ENCODE results near the gene NR2C1.

Gene NR2C1

GRCh38 chr12:95115641-95116040 is 42.2 kb upstream of the NR2C1 start:
- Histone ChIP-seq H3K4me3 (ENCODE audit: low read length) (no peak overlapping the region), H4K20me1 (ENCODE audit: control insufficient read depth, insufficient read depth, low read depth, low read length) (no peaks in the 10 kb centered on the region), H3K79me2 (ENCODE audit: control insufficient read depth, low read length) (peaks cover 5% of the 10 kb centered on the region), H3F3A (ENCODE audit: control insufficient read depth, insufficient read depth) (peaks cover 18% of the 10 kb centered on the region; the same call in 1 of the 2 replicates), H3K27me3 (ENCODE audit: control insufficient read depth, low read length) (no peaks in the 10 kb centered on the region), H3K4me1 (ENCODE audit: control insufficient read depth, low read length) (peaks cover 15% of the 10 kb centered on the region), H3K27ac (ENCODE audit: low read depth, low read length) (no peak overlapping the region), H3K36me3 (ENCODE audit: control insufficient read depth, low read length) (peaks cover 80% of the 10 kb centered on the region), H3K9me2 (replicated peaks; ENCODE audit: control insufficient read depth, low read length) (no peaks in the 10 kb centered on the region), H3K4me2 (ENCODE audit: low read length) (no peak overlapping the region), H3K9me3 (ENCODE audit: control insufficient read depth, insufficient read depth, low read length) (no peaks in the 10 kb centered on the region)
- TF ChIP-seq CTCF (IDR thresholded peaks at IDR 0.05; ENCODE audit: low read depth, low read length, poor library complexity, severe bottlenecking) = no peak
- TF ChIP-seq EZH2phosphoT487 (IDR thresholded peaks at IDR 0.05; ENCODE audit: borderline replicate concordance, low read length) = no peak

DNA sequence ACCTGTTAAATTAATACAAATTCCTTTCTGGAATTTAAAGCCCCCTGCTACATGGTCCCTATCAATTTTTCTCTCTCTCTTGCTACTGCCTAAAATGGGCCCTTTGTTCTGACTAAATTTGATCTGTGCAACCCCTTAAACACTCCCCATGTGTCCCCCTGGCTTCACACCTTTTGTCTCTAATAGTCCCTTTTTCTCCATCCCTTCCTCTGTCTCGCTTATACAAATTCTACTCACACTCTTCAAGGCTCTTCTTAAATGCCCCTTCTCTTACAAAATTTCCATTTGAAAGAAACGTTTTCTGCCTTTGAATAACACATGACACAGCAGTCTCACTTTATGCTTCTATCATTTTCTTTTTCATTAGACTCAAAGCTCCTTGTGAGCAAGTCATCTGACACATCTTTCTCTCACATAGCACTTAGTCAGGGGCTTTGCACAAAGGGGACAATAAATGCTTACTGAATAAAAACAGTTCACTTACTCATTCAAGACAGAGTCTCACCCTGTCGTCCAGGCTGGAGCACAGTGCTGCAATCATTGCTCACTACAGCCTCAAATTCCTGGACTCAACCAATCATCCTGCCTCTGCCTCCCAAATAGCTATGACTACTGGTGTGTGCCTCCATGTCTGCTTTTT is 41.5 kb upstream of the NR2C1 start:
- peaks cover 14% of the 10 kb centered on the region; the same call in 1 of the 2 replicates for H3F3A ChIP-seq (ENCODE audit: control insufficient read depth, insufficient read depth)
- H3K4me3 ChIP-seq (ENCODE audit: low read length) = no peak overlapping the region
- H3K36me3 ChIP-seq (ENCODE audit: control insufficient read depth, low read length) = peaks cover 82% of the 10 kb centered on the region
- H3K9me2 ChIP-seq (replicated peaks; ENCODE audit: control insufficient read depth, low read length) = no peaks in the 10 kb centered on the region
- no peaks in the 10 kb centered on the region for H3K27me3 ChIP-seq (ENCODE audit: control insufficient read depth, low read length)
- peaks cover 15% of the 10 kb centered on the region for H3K4me1 ChIP-seq (ENCODE audit: control insufficient read depth, low read length)
- no peaks in the 10 kb centered on the region for H3K9me3 ChIP-seq (ENCODE audit: control insufficient read depth, insufficient read depth, low read length)
- H3K4me2 ChIP-seq (ENCODE audit: low read length) = no peak overlapping the region
- H4K20me1 ChIP-seq (ENCODE audit: control insufficient read depth, insufficient read depth, low read depth, low read length) = no peaks in the 10 kb centered on the region
- peaks cover 5% of the 10 kb centered on the region for H3K79me2 ChIP-seq (ENCODE audit: control insufficient read depth, low read length)
- H3K27ac ChIP-seq (ENCODE audit: low read depth, low read length) = no peak overlapping the region
- TF ChIP-seq EZH2phosphoT487 (IDR thresholded peaks at IDR 0.05; ENCODE audit: borderline replicate concordance, low read length) = no peak
- no peak for TF ChIP-seq CTCF (IDR thresholded peaks at IDR 0.05; ENCODE audit: low read depth, low read length, poor library complexity, severe bottlenecking)

DNA sequence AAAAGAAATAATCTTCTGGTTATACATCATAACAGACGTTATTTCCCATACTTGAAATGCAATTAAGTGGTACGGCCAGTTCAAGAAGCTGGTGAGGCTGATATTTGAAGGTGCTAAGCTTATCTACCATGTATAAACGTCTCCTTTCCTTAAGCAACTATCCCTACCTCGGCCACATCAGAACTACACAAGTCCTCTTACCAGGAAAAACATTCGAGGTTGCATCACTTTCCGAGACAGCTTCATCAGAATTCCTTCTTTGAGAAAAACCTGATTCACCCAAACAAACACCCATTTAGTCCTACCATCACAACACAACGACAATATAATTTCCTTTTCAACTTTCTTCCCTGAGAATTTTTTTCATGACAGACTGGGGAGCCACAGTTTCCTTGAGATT is 33.9 kb upstream of the NR2C1 start:
- H3K36me3 ChIP-seq (ENCODE audit: control insufficient read depth, low read length) = peaks cover 87% of the 10 kb centered on the region
- no peak overlapping the region for H3K4me3 ChIP-seq (ENCODE audit: low read length)
- H3K79me2 ChIP-seq (ENCODE audit: control insufficient read depth, low read length) = no peaks in the 10 kb centered on the region
- no peaks in the 10 kb centered on the region for H3K9me2 ChIP-seq (replicated peaks; ENCODE audit: control insufficient read depth, low read length)
- no peaks in the 10 kb centered on the region for H3K9me3 ChIP-seq (ENCODE audit: control insufficient read depth, insufficient read depth, low read length)
- TF ChIP-seq EZH2phosphoT487 (IDR thresholded peaks at IDR 0.05; ENCODE audit: borderline replicate concordance, low read length) = no peak
- TF ChIP-seq CTCF (IDR thresholded peaks at IDR 0.05; ENCODE audit: low read depth, low read length, poor library complexity, severe bottlenecking) = no peak
- no peaks in the 10 kb centered on the region for H3K27me3 ChIP-seq (ENCODE audit: control insufficient read depth, low read length)
- no peaks in the 10 kb centered on the region for H3F3A ChIP-seq (ENCODE audit: control insufficient read depth, insufficient read depth)
- H3K4me1 ChIP-seq (ENCODE audit: control insufficient read depth, low read length) = no peaks in the 10 kb centered on the region
- no peak overlapping the region for H3K4me2 ChIP-seq (ENCODE audit: low read length)
- H3K27ac ChIP-seq (ENCODE audit: low read depth, low read length) = no peak overlapping the region
- 0 out of 2 replicates have a peak, but pooled peaks cover 3% of the 10 kb centered on the region for H4K20me1 ChIP-seq (ENCODE audit: control insufficient read depth, insufficient read depth, low read depth, low read length)
